Erythroblast (primary cell): ENCODE measurements around the gene ANAPC13.

Source experiments
- GATA1 ChIP-seq: IDR thresholded peaks from 2 replicates; pipeline ENCODE4 v1.6.1; 2011; ENCODE audit warnings: low read depth, mild to moderate bottlenecking, control low read depth, low read length, moderate library complexity
- POLR2A ChIP-seq: IDR thresholded peaks from 2 replicates; pipeline ENCODE4 v1.6.1; 2011; ENCODE audit warnings: mild to moderate bottlenecking, low read length

DNA sequence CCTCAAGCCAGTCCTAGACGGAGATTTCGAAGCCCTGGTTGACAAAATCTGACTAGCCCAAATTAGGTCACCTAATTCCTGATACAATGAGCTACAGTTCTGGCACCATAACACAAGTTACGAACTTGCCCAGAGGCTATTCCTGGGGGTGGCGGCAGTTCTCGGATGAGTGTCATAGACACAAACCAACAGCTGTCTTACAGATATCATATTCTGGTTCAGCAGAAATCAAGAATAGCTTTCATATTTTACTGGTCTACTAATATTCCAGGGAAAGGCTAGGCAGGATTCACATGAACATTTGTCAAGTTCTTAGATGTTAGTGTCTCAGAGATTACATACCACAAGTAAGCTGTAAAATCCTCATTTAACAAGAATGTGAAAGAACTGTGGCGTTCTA, 8.8 kb downstream of the ANAPC13 start:
- TF ChIP-seq POLR2A (no peak), GATA1 (no peak)
